H9 (cell line): ENCODE data around the gene RCAN2. TPM values are rescaled to one million over a fixed set of nuclear protein-coding genes. Genes with fewer than 3 reads are reported as not detected.

Experiments
- DNase-seq: peaks from one replicate; pipeline ENCODE4 v3.0.0-alpha.2; 2017
- H2AFZ ChIP-seq: one replicate; pipeline ENCODE4 v1.6.1; 2013; ENCODE audit warnings: mild to moderate bottlenecking, low read length, control low read depth, moderate library complexity
- H2AK5ac ChIP-seq: 2 replicates; pipeline ENCODE4 v1.6.1; 2013; ENCODE audit warnings: low read length, control low read depth, mixed read lengths; ENCODE audit not compliant: insufficient read length
- H2BK120ac ChIP-seq: one replicate; pipeline ENCODE4 v1.6.1; 2013; ENCODE audit warnings: low read depth, mild to moderate bottlenecking, low read length, control low read depth, inconsistent platforms; ENCODE audit not compliant: poor library complexity, severe bottlenecking
- H2BK12ac ChIP-seq: 2 replicates; pipeline ENCODE4 v1.6.1; 2013; ENCODE audit warnings: low read length, control low read depth, mixed read lengths, low read depth; ENCODE audit not compliant: insufficient read length
- H2BK15ac ChIP-seq: 2 replicates; pipeline ENCODE4 v1.6.1; 2013; ENCODE audit warnings: low read depth, low read length, control low read depth
- H2BK20ac ChIP-seq: one replicate; pipeline ENCODE4 v1.6.1; 2013; ENCODE audit warnings: low read depth, mild to moderate bottlenecking, low read length, control low read depth, inconsistent platforms; ENCODE audit not compliant: poor library complexity, severe bottlenecking
- H2BK5ac ChIP-seq: 2 replicates; pipeline ENCODE4 v1.6.1; 2013; ENCODE audit warnings: low read length, control low read depth, mixed read lengths; ENCODE audit not compliant: insufficient read length
- H3K14ac ChIP-seq: 2 replicates; pipeline ENCODE4 v1.6.1; 2013; ENCODE audit warnings: low read length, control low read depth; ENCODE audit not compliant: insufficient read depth
- H3K18ac ChIP-seq: 2 replicates; pipeline ENCODE4 v1.6.1; 2013; ENCODE audit warnings: low read depth, mild to moderate bottlenecking, mixed read lengths, low read length, control low read depth; ENCODE audit not compliant: insufficient read length
- H3K23ac ChIP-seq: 2 replicates; pipeline ENCODE4 v1.6.1; 2013; ENCODE audit warnings: low read length, control low read depth, mixed read lengths, low read depth; ENCODE audit not compliant: insufficient read length
- H3K23me2 ChIP-seq: 2 replicates; pipeline ENCODE4 v1.6.1; 2013; ENCODE audit warnings: low read depth, mild to moderate bottlenecking, mixed read lengths, low read length, control low read depth; ENCODE audit not compliant: insufficient read length, poor library complexity, severe bottlenecking
- H3K27ac ChIP-seq: 2 replicates; pipeline ENCODE4 v1.5.1; 2013; ENCODE audit warnings: low read length, control low read depth, mixed read lengths, low read depth; ENCODE audit not compliant: insufficient read length
- H3K27me3 ChIP-seq: 2 replicates; pipeline ENCODE4 v1.6.1; 2013; ENCODE audit warnings: low read length, control low read depth, inconsistent platforms; ENCODE audit not compliant: insufficient read depth
- H3K4ac ChIP-seq: 2 replicates; pipeline ENCODE4 v1.6.1; 2013; ENCODE audit warnings: low read depth, mild to moderate bottlenecking, control low read depth, inconsistent platforms, low read length, moderate library complexity
- H3K4me1 ChIP-seq: 2 replicates; pipeline ENCODE4 v1.6.1; 2013; ENCODE audit warnings: low read length, control low read depth, inconsistent platforms; ENCODE audit not compliant: insufficient read depth
- H3K4me2 ChIP-seq: 2 replicates; pipeline ENCODE4 v1.6.1; 2013; ENCODE audit warnings: low read length, control low read depth, mixed read lengths; ENCODE audit not compliant: insufficient read length, insufficient read depth
- H3K56ac ChIP-seq: 2 replicates; pipeline ENCODE4 v1.6.1; 2013; ENCODE audit warnings: low read depth, mild to moderate bottlenecking, mixed read lengths, low read length, control low read depth; ENCODE audit not compliant: insufficient read length
- H3K79me1 ChIP-seq: 2 replicates; pipeline ENCODE4 v1.6.1; 2013; ENCODE audit warnings: low read depth, mild to moderate bottlenecking, moderate library complexity, low read length, control low read depth, inconsistent platforms; ENCODE audit not compliant: insufficient read depth, poor library complexity, severe bottlenecking
- H3K79me2 ChIP-seq: 2 replicates; pipeline ENCODE4 v1.6.1; 2013; ENCODE audit warnings: low read length, control low read depth, inconsistent platforms; ENCODE audit not compliant: insufficient read depth
- H3K9ac ChIP-seq: 2 replicates; pipeline ENCODE4 v1.6.1; 2013; ENCODE audit warnings: low read length, control low read depth, mixed read lengths; ENCODE audit not compliant: insufficient read length; ENCODE audit errors: extremely low read depth
- H3K9me3 ChIP-seq: one replicate; pipeline ENCODE4 v1.6.1; 2013; ENCODE audit warnings: low read depth, low read length, inconsistent platforms; ENCODE audit not compliant: control insufficient read depth
- H3T11ph ChIP-seq: one replicate; pipeline ENCODE4 v1.6.1; 2013; ENCODE audit warnings: mild to moderate bottlenecking, low read length, control low read depth, inconsistent platforms
- H4K20me1 ChIP-seq: one replicate; pipeline ENCODE4 v1.6.1; 2013; ENCODE audit not compliant: control insufficient read depth, insufficient read length, insufficient read depth
- H4K5ac ChIP-seq: 2 replicates; pipeline ENCODE4 v1.6.1; 2013; ENCODE audit warnings: low read depth, mild to moderate bottlenecking, mixed read lengths, low read length, control low read depth; ENCODE audit not compliant: insufficient read length
- H4K8ac ChIP-seq: replicated peaks from 2 replicates; pipeline ENCODE4 v1.6.1; 2013; ENCODE audit warnings: low read length, control low read depth, mixed read lengths, low read depth; ENCODE audit not compliant: insufficient read length
- H4K91ac ChIP-seq: 2 replicates; pipeline ENCODE4 v1.6.1; 2013; ENCODE audit warnings: low read depth, mild to moderate bottlenecking, moderate library complexity, mixed read lengths, low read length, control low read depth; ENCODE audit not compliant: insufficient read length
- H3K27ac Mint-ChIP-seq, 3 experiments: 2 replicates in 2 of 3; 3 replicates in 1 of 3; pipeline ENCODE4 v1.8.0; 2020 to 2021; ENCODE audit warnings: mixed read lengths in 3 of 3, mild to moderate bottlenecking in 1 of 3, moderate library complexity in 1 of 3
- H3K27me3 Mint-ChIP-seq: 2 replicates; pipeline ENCODE4 v1.8.0; 2021; ENCODE audit warnings: low read depth, mild to moderate bottlenecking, moderate library complexity, mixed read lengths
- H3K36me3 Mint-ChIP-seq, 3 experiments: 2 replicates in 2 of 3; 3 replicates in 1 of 3; pipeline ENCODE4 v1.8.0; 2020 to 2021; ENCODE audit warnings: low read depth in 3 of 3, mixed read lengths in 3 of 3; ENCODE audit not compliant: insufficient read depth in 1 of 3
- H3K4me1 Mint-ChIP-seq, 2 experiments: 2 replicates each; pipeline ENCODE4 v1.8.0; 2020; ENCODE audit warnings: mixed read lengths in 2 of 2
- H3K4me3 Mint-ChIP-seq, 2 experiments: 2 replicates in 1 of 2; 3 replicates in 1 of 2; pipeline ENCODE4 v1.8.0; 2020 to 2021; ENCODE audit warnings: mild to moderate bottlenecking in 2 of 2, mixed read lengths in 2 of 2, moderate library complexity in 1 of 2
- H3K9me3 Mint-ChIP-seq, 2 experiments: 2 replicates in 1 of 2; 3 replicates in 1 of 2; pipeline ENCODE4 v1.8.0; 2020; ENCODE audit warnings: mild to moderate bottlenecking in 2 of 2, mixed read lengths in 2 of 2, moderate library complexity in 1 of 2
- CTCF ChIP-seq: fragments of 200-600 bp; sonication (generic); conservative IDR thresholded peaks from 3 replicates; pipeline ENCODE4 v1.8.0; 2021; ENCODE audit warnings: antibody characterized with exemption, mild to moderate bottlenecking
- total RNA-seq: library from RNA; stranded (reverse); gene quantifications from 2 replicates; pipeline ENCODE4 v1.2.1, GENCODE V29; 2021

The RCAN2 gene
- total RNA-seq, 1 experiment from 2014 or later = 3.0 TPM

DNA sequence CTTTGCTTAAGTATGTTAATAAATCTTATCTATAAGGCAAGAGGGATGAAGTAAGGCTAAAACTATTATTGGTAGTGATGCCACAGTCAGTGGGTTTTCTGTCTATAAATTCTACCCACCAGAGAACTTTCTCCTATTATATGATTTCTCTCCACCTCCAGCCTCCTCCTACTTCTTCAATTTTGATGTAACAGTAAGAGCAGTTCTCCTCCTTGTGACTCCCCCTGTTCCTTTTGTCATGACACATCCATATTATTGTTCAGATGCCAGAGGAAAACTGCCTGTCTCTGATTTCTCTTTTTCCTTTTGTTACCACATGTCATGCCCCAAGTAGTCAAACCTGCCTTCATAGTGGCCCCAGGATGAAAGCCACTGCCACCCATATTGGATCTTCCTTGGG, 9.1 kb upstream of the RCAN2 start:
- Histone ChIP-seq H3K79me2 (no peaks in the 10 kb centered on the region; the same call in 1 of the 2 replicates), H2BK5ac (no peak overlapping the region), H3K14ac (no peak overlapping the region), H2BK120ac (no peak overlapping the region), H4K91ac (no peak overlapping the region), H3K9me3 (no peaks in the 10 kb centered on the region), H2AK5ac (no peak overlapping the region), H2BK15ac (no peak overlapping the region), H3K23ac (no peak overlapping the region), H3K18ac (no peak overlapping the region), H3K4me2 (no peak overlapping the region), H3T11ph (no peak overlapping the region), H3K79me1 (no peaks in the 10 kb centered on the region), H2BK12ac (no peak overlapping the region), H2BK20ac (no peak overlapping the region), H3K4me1 (no peaks in the 10 kb centered on the region), H4K8ac (no peak overlapping the region), H4K20me1 (no peaks in the 10 kb centered on the region), H3K4ac (no peak overlapping the region), H3K23me2 (no peaks in the 10 kb centered on the region), H3K27ac (no peak overlapping the region), H3K27me3 (no peaks in the 10 kb centered on the region), H3K56ac (no peak overlapping the region), H3K9ac (no peak overlapping the region), H4K5ac (no peak overlapping the region), H2AFZ (no peak overlapping the region)
- no peak for DNase-seq
- H3K27me3 Mint-ChIP-seq = no peaks in the 10 kb centered on the region
- TF ChIP-seq CTCF = no peak
- no peaks in the 10 kb centered on the region for H3K36me3 Mint-ChIP-seq
- no peak overlapping the region for H3K27ac Mint-ChIP-seq
- no peaks in the 10 kb centered on the region for H3K9me3 Mint-ChIP-seq
- no peak overlapping the region for H3K4me3 Mint-ChIP-seq
- H3K4me1 Mint-ChIP-seq = no peaks in the 10 kb centered on the region
